DOHH2 (cell line): ENCODE data around the gene SYNE1.

ENCODE experiments used
- H3F3A ChIP-seq: fragments of 200-600 bp; sonication (generic), shearing (Covaris generic); 2 replicates; pipeline ENCODE4 v1.6.0; 2016; ENCODE audit warnings: antibody characterized with exemption, mild to moderate bottlenecking; ENCODE audit not compliant: control insufficient read depth, insufficient read depth
- H3K27ac ChIP-seq: fragments of 200-600 bp; sonication (generic); 2 replicates; pipeline ENCODE4 v1.5.1; 2014; ENCODE audit warnings: low read depth, mild to moderate bottlenecking, low read length, moderate library complexity
- H3K27me3 ChIP-seq: fragments of 200-600 bp; sonication (generic); 2 replicates; pipeline ENCODE4 v1.6.1; 2014; ENCODE audit warnings: mild to moderate bottlenecking, low read length, mixed read lengths; ENCODE audit not compliant: control insufficient read depth
- H3K36me3 ChIP-seq: fragments of 200-600 bp; sonication (generic); 2 replicates; pipeline ENCODE4 v1.6.1; 2014; ENCODE audit warnings: mild to moderate bottlenecking, low read length, moderate library complexity, mixed read lengths; ENCODE audit not compliant: control insufficient read depth
- H3K4me1 ChIP-seq: fragments of 200-600 bp; sonication (generic); 2 replicates; pipeline ENCODE4 v1.6.1; 2014; ENCODE audit warnings: mild to moderate bottlenecking, low read length, mixed read lengths; ENCODE audit not compliant: control insufficient read depth
- H3K4me2 ChIP-seq: fragments of 200-600 bp; sonication (generic); 2 replicates; pipeline ENCODE4 v1.6.0; 2014; ENCODE audit warnings: mild to moderate bottlenecking, low read length, moderate library complexity
- H3K4me3 ChIP-seq: fragments of 200-600 bp; sonication (generic); 2 replicates; pipeline ENCODE4 v1.5.1; 2014; ENCODE audit warnings: mild to moderate bottlenecking, low read length, mixed read lengths
- H3K79me2 ChIP-seq: fragments of 200-600 bp; sonication (generic); 2 replicates; pipeline ENCODE4 v1.6.1; 2014; ENCODE audit warnings: mild to moderate bottlenecking, low read length, mixed read lengths; ENCODE audit not compliant: control insufficient read depth
- H3K9me2 ChIP-seq: fragments of 200-600 bp; sonication (generic); replicated peaks from 2 replicates; pipeline ENCODE4 v1.6.1; 2014; ENCODE audit warnings: mild to moderate bottlenecking, low read length, mixed read lengths; ENCODE audit not compliant: control insufficient read depth
- H3K9me3 ChIP-seq: fragments of 200-600 bp; sonication (generic); 2 replicates; pipeline ENCODE4 v1.6.1; 2014; ENCODE audit warnings: antibody characterized with exemption, low read length, mixed read lengths; ENCODE audit not compliant: control insufficient read depth, insufficient read depth
- H4K20me1 ChIP-seq: fragments of 200-600 bp; sonication (generic); 2 replicates; pipeline ENCODE4 v1.6.0; 2014; ENCODE audit warnings: low read depth, mild to moderate bottlenecking, antibody characterized with exemption, low read length, moderate library complexity; ENCODE audit not compliant: control insufficient read depth, insufficient read depth
- EZH2phosphoT487 ChIP-seq: fragments of 200-600 bp; sonication (generic); IDR thresholded peaks from 2 replicates; pipeline ENCODE4 v1.6.1; 2017; ENCODE audit warnings: borderline replicate concordance, mild to moderate bottlenecking, antibody characterized with exemption, low read length, moderate library complexity, mixed read lengths
- TF ChIP-seq, protein P1 (sequence below): fragments of 200-600 bp; sonication (generic); IDR thresholded peaks from one replicate; pipeline ENCODE4 v1.5.1; 2014; ENCODE audit warnings: antibody characterized with exemption, mild to moderate bottlenecking, low read depth, low read length; ENCODE audit not compliant: poor library complexity, severe bottlenecking

SYNE1 gene

DNA sequence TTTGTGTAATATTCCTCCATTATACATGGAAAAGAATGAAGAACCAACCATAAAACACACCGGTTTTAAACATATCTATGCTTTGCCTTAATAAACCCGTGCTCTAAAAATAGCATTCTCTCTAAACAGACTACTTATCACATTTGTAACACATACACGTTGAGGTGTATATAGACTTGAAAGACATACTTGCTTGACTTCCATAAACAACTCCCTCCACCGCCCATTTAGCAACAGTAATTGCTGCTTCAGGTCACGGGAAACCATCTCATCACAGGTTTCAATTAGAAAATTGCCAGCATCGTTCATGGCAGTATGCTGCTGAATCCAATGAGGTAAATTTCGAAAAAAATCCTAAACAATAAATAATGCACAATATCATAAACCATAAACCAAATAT, 174.0 kb downstream of the SYNE1 start:
- no peaks in the 10 kb centered on the region for H3K36me3 ChIP-seq
- no peaks in the 10 kb centered on the region for H3F3A ChIP-seq
- no peak overlapping the region for H3K4me3 ChIP-seq
- H4K20me1 ChIP-seq: no peaks in the 10 kb centered on the region
- no peaks in the 10 kb centered on the region for H3K79me2 ChIP-seq
- TF ChIP-seq, protein P1, sequence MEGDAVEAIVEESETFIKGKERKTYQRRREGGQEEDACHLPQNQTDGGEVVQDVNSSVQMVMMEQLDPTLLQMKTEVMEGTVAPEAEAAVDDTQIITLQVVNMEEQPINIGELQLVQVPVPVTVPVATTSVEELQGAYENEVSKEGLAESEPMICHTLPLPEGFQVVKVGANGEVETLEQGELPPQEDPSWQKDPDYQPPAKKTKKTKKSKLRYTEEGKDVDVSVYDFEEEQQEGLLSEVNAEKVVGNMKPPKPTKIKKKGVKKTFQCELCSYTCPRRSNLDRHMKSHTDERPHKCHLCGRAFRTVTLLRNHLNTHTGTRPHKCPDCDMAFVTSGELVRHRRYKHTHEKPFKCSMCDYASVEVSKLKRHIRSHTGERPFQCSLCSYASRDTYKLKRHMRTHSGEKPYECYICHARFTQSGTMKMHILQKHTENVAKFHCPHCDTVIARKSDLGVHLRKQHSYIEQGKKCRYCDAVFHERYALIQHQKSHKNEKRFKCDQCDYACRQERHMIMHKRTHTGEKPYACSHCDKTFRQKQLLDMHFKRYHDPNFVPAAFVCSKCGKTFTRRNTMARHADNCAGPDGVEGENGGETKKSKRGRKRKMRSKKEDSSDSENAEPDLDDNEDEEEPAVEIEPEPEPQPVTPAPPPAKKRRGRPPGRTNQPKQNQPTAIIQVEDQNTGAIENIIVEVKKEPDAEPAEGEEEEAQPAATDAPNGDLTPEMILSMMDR: no peak
- no peak for TF ChIP-seq EZH2phosphoT487
- H3K9me3 ChIP-seq: no peaks in the 10 kb centered on the region
- H3K27ac ChIP-seq: no peak overlapping the region
- no peaks in the 10 kb centered on the region; the same call in 1 of the 2 replicates for H3K27me3 ChIP-seq
- no peaks in the 10 kb centered on the region for H3K9me2 ChIP-seq
- H3K4me2 ChIP-seq: no peak overlapping the region
- H3K4me1 ChIP-seq: no peaks in the 10 kb centered on the region

DNA sequence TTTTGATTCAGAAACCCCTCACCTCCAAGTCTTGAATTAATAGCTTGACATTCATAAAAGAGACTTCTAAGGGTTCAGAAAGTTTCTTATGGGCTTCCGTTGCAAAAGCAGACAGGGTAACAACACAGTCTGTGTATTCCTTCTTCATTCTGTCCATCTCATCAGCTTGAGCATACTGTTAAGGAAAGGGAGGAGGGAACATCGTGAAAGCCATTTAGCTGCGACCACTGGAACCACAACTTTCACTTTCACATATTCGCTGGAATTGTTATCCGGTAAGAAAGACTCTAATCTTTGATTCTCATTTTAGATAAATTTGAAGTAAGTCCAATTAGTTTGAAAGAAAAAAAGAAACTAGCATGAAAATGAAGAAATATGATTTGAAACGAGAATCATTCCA, 174.4 kb downstream of the SYNE1 start:
- H3K27me3 ChIP-seq: no peaks in the 10 kb centered on the region; the same call in 1 of the 2 replicates
- H3K9me3 ChIP-seq: no peaks in the 10 kb centered on the region
- no peak overlapping the region for H3K4me3 ChIP-seq
- H3K79me2 ChIP-seq: no peaks in the 10 kb centered on the region
- H3K27ac ChIP-seq: no peak overlapping the region
- H3K4me1 ChIP-seq: no peaks in the 10 kb centered on the region
- no peaks in the 10 kb centered on the region for H3K9me2 ChIP-seq
- TF ChIP-seq EZH2phosphoT487: no peak
- TF ChIP-seq, protein P1: no peak
- H3K36me3 ChIP-seq: no peaks in the 10 kb centered on the region
- no peak overlapping the region for H3K4me2 ChIP-seq
- no peaks in the 10 kb centered on the region for H4K20me1 ChIP-seq
- H3F3A ChIP-seq: no peaks in the 10 kb centered on the region

DNA sequence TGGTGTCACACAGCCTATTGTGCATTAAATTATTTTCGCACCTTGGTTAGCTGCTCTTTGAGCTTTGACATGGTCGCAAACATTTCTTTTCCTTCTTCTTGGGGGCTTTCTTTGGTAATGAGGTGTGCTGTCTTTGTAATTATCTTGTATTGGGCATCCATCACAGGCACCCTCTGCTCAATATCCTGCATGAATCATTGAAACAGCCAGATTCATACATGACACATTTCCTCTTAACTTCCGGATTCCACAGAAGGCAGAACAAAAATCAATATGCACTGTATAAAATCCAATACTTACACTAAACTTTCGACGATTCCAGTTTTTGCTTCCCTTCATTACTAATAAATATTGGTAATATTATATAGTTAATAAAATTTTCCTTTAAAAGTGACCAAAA, 175.6 kb downstream of the SYNE1 start:
- no peaks in the 10 kb centered on the region for H4K20me1 ChIP-seq
- no peaks in the 10 kb centered on the region for H3K36me3 ChIP-seq
- H3K4me2 ChIP-seq: no peak overlapping the region
- H3K79me2 ChIP-seq: no peaks in the 10 kb centered on the region
- H3F3A ChIP-seq: no peaks in the 10 kb centered on the region
- no peaks in the 10 kb centered on the region for H3K9me3 ChIP-seq
- no peak overlapping the region for H3K27ac ChIP-seq
- no peaks in the 10 kb centered on the region for H3K4me1 ChIP-seq
- no peak overlapping the region for H3K4me3 ChIP-seq
- no peak for TF ChIP-seq EZH2phosphoT487
- TF ChIP-seq, protein P1: no peak
- no peaks in the 10 kb centered on the region for H3K9me2 ChIP-seq
- H3K27me3 ChIP-seq: no peaks in the 10 kb centered on the region; the same call in 1 of the 2 replicates
